H1 (cell line): ENCODE data around the gene PLA2G4D. TPM values are rescaled to one million over a fixed set of nuclear protein-coding genes. Genes with fewer than 3 reads are reported as not detected.

Experiments used
- CTCF ChIA-PET: fragments of 300-600 bp; sonication (Branson Sonifier 250); formaldehyde crosslinking; loops from one replicate; lab custom pipeline; 2021; ENCODE audit not compliant: partially characterized antibody; lab: Charles Lee
- POLR2A ChIA-PET: fragments of 300-600 bp; sonication (Branson Sonifier 250); formaldehyde crosslinking; loops from one replicate; lab custom pipeline; 2021; ENCODE audit warnings: inconsistent platforms; ENCODE audit not compliant: partially characterized antibody; lab: Charles Lee
- DNase-seq, 2 experiments: peaks; one replicate each; pipeline versions ENCODE4 v3.0.0 to v3.0.0-alpha.2; 2010 to 2022; ENCODE audit warnings: low spot score in 2 of 2, low read depth in 1 of 2, mixed read lengths in 1 of 2
- FAIRE-seq: peaks from 2 replicates; lab custom pipeline; 2011; peaks lifted over from hg19 to GRCh38; lab: Jason Lieb, UNC
- H2AFZ ChIP-seq: 2 replicates; pipeline ENCODE4 v1.8.1; 2012; ENCODE audit warnings: low read length, inconsistent platforms
- H2AK5ac ChIP-seq: 2 replicates; pipeline ENCODE4 v1.6.1; 2013; ENCODE audit warnings: low read depth, low read length
- H2BK120ac ChIP-seq: replicated peaks from 2 replicates; pipeline ENCODE3; 2013; ENCODE audit warnings: low read depth, low read length, inconsistent platforms
- H2BK12ac ChIP-seq: 2 replicates; pipeline ENCODE4 v1.6.1; 2013; ENCODE audit warnings: low read depth, low read length
- H2BK15ac ChIP-seq: 2 replicates; pipeline ENCODE4 v1.6.1; 2013; ENCODE audit warnings: low read length
- H2BK20ac ChIP-seq: 2 replicates; pipeline ENCODE4 v1.6.1; 2013; ENCODE audit warnings: low read length
- H2BK5ac ChIP-seq: 2 replicates; pipeline ENCODE4 v1.6.1; 2013; ENCODE audit warnings: low read depth, low read length
- H3K14ac ChIP-seq: 2 replicates; pipeline ENCODE4 v1.6.1; 2013; ENCODE audit warnings: inconsistent platforms; ENCODE audit not compliant: insufficient read length
- H3K18ac ChIP-seq: 2 replicates; pipeline ENCODE4 v1.6.1; 2013; ENCODE audit warnings: low read length; ENCODE audit errors: extremely low read depth
- H3K23ac ChIP-seq: 2 replicates; pipeline ENCODE4 v1.6.1; 2013; ENCODE audit warnings: inconsistent platforms; ENCODE audit not compliant: insufficient read length
- H3K23me2 ChIP-seq: 2 replicates; pipeline ENCODE4 v1.6.1; 2013; ENCODE audit warnings: low read depth, low read length
- H3K27ac ChIP-seq: 2 replicates; pipeline ENCODE4 v1.6.1; 2011; ENCODE audit warnings: low read depth, low read length, inconsistent platforms
- H3K27me3 ChIP-seq, 4 experiments: replicated peaks in 1 of 4; 1 replicate in 1 of 4; 2 replicates in 3 of 4; pipeline versions ENCODE4 v1.6.1 to v1.8.1; 2011 to 2013; ENCODE audit warnings: low read length in 3 of 4, mild to moderate bottlenecking in 3 of 4, inconsistent platforms in 2 of 4, mixed read lengths in 2 of 4, moderate library complexity in 1 of 4; ENCODE audit not compliant: control insufficient read depth in 3 of 4, insufficient read depth in 3 of 4; ENCODE audit errors: extremely low read depth in 1 of 4
- H3K36me3 ChIP-seq, 4 experiments: 2 replicates each; pipeline versions ENCODE4 v1.6.1 to v1.8.1; 2011 to 2013; ENCODE audit warnings: mild to moderate bottlenecking in 4 of 4, low read length in 3 of 4, moderate library complexity in 2 of 4, control low read depth in 1 of 4, inconsistent platforms in 1 of 4; ENCODE audit not compliant: insufficient read depth in 4 of 4, control insufficient read depth in 2 of 4
- H3K4ac ChIP-seq: replicated peaks from 2 replicates; pipeline ENCODE3; 2013; ENCODE audit warnings: low read length, low read depth, mixed read lengths, inconsistent platforms; ENCODE audit not compliant: insufficient read length
- H3K4me1 ChIP-seq, 4 experiments: replicated peaks in 1 of 4; 1 replicate in 1 of 4; 2 replicates in 3 of 4; pipeline versions ENCODE4 v1.6.1 to v1.8.1; 2011 to 2013; ENCODE audit warnings: low read length in 3 of 4, inconsistent platforms in 2 of 4, mixed read lengths in 1 of 4; ENCODE audit not compliant: insufficient read depth in 4 of 4, control insufficient read depth in 3 of 4
- H3K4me2 ChIP-seq, 2 experiments: 2 replicates each; pipeline versions ENCODE4 v1.6.1 to v1.8.1; 2011 to 2013; ENCODE audit warnings: low read depth in 2 of 2, low read length in 2 of 2, control low read depth in 1 of 2, inconsistent platforms in 1 of 2, mild to moderate bottlenecking in 1 of 2; ENCODE audit not compliant: insufficient read depth in 1 of 2
- H3K4me3 ChIP-seq, 4 experiments: fragments of 200-600, 300-600 bp in 1 of 4; sonication (generic), shearing (Covaris generic), sonication (Bioruptor Twin) in 1 of 4; 2 replicates each; pipeline versions ENCODE4 v1.5.1 to v1.8.1; 2011 to 2016; ENCODE audit warnings: low read length in 4 of 4, low read depth in 3 of 4, control low read depth in 2 of 4, inconsistent platforms in 2 of 4, mild to moderate bottlenecking in 2 of 4, mixed read lengths in 1 of 4, moderate library complexity in 1 of 4; ENCODE audit not compliant: insufficient read depth in 2 of 4; ENCODE audit errors: extremely low read depth in 1 of 4
- H3K56ac ChIP-seq: replicated peaks from 2 replicates; pipeline ENCODE3; 2013; ENCODE audit warnings: low read depth, mild to moderate bottlenecking, mixed read lengths, low read length, inconsistent platforms; ENCODE audit not compliant: insufficient read length
- H3K79me1 ChIP-seq: 2 replicates; pipeline ENCODE4 v1.6.1; 2013; ENCODE audit warnings: low read depth, low read length, control low read depth
- H3K79me2 ChIP-seq, 2 experiments: 2 replicates each; pipeline versions ENCODE4 v1.6.1 to v1.8.1; 2012 to 2013; ENCODE audit warnings: low read length in 2 of 2, mild to moderate bottlenecking in 2 of 2, inconsistent platforms in 1 of 2; ENCODE audit not compliant: insufficient read depth in 2 of 2, control insufficient read depth in 1 of 2
- H3K9ac ChIP-seq, 4 experiments: replicated peaks in 1 of 4; 1 replicate in 1 of 4; 2 replicates in 3 of 4; pipeline versions ENCODE4 v1.6.1 to v1.8.1; 2011 to 2013; ENCODE audit warnings: low read depth in 3 of 4, low read length in 3 of 4, control low read depth in 2 of 4, mild to moderate bottlenecking in 2 of 4, moderate library complexity in 2 of 4, inconsistent platforms in 1 of 4; ENCODE audit errors: extremely low read depth in 1 of 4
- H3K9me3 ChIP-seq, 2 experiments: 2 replicates each; pipeline versions ENCODE4 v1.6.1 to v1.8.1; 2012 to 2013; ENCODE audit warnings: mild to moderate bottlenecking in 2 of 2, moderate library complexity in 2 of 2, control low read depth in 1 of 2, inconsistent platforms in 1 of 2, low read depth in 1 of 2, low read length in 1 of 2, mixed read lengths in 1 of 2; ENCODE audit not compliant: insufficient read depth in 2 of 2
- H4K20me1 ChIP-seq, 2 experiments: replicated peaks in 1 of 2; 2 replicates each; pipeline versions ENCODE3 to v1.8.1; 2011 to 2013; ENCODE audit warnings: inconsistent platforms in 2 of 2, low read length in 2 of 2, mild to moderate bottlenecking in 1 of 2; ENCODE audit not compliant: insufficient read depth in 2 of 2, control insufficient read depth in 1 of 2
- H4K5ac ChIP-seq: 2 replicates; pipeline ENCODE4 v1.6.1; 2013; ENCODE audit warnings: low read length, low read depth, mixed read lengths, inconsistent platforms; ENCODE audit not compliant: insufficient read length
- H4K8ac ChIP-seq: 2 replicates; pipeline ENCODE4 v1.8.0; 2013; ENCODE audit warnings: mild to moderate bottlenecking, moderate library complexity, low read length, inconsistent platforms; ENCODE audit not compliant: insufficient read depth; ENCODE audit errors: extremely low read depth
- H4K91ac ChIP-seq: replicated peaks from 2 replicates; pipeline ENCODE3; 2013; ENCODE audit warnings: low read length, mixed read lengths, inconsistent platforms; ENCODE audit not compliant: insufficient read length
- BRCA1 ChIP-seq: IDR thresholded peaks from 2 replicates; pipeline ENCODE4 v1.6.1; 2012; ENCODE audit warnings: low read depth, low read length, improper control_type of control experiment
- MAFK ChIP-seq: IDR thresholded peaks from 2 replicates; pipeline ENCODE4 v1.6.1; 2012; ENCODE audit warnings: low read depth, mild to moderate bottlenecking, improper control_type of control experiment, low read length
- POLR2AphosphoS5 ChIP-seq: IDR thresholded peaks from 2 replicates; pipeline ENCODE4 v1.6.1; 2011; ENCODE audit warnings: low read depth, low read length
- POU5F1 ChIP-seq: IDR thresholded peaks from 2 replicates; pipeline ENCODE4 v1.6.1; 2011; ENCODE audit warnings: low read depth, mild to moderate bottlenecking, low read length, moderate library complexity
- SP4 ChIP-seq: IDR thresholded peaks from 2 replicates; pipeline ENCODE4 v1.6.1; 2012; ENCODE audit warnings: low read length, inconsistent platforms
- TEAD4 ChIP-seq: IDR thresholded peaks from 2 replicates; pipeline ENCODE4 v1.6.1; 2012; ENCODE audit warnings: low read depth, low read length, inconsistent platforms, mixed read lengths
- WGBS, 2 experiments: shearing (Covaris generic) in 1 of 2; methylation state at CpG; one replicate each; pipeline versions ENCODE4 v1.1.6 to v1.1.7; 2013 to 2015; ENCODE audit warnings: low lambda C conversion rate in 2 of 2, mixed read lengths in 2 of 2, inconsistent platforms in 1 of 2, low coverage in 1 of 2, missing lambda C conversion rate in 1 of 2; ENCODE audit not compliant: insufficient replicate concordance in 2 of 2, insufficient coverage in 1 of 2, insufficient read length in 1 of 2; ENCODE audit errors: extremely low coverage in 1 of 2, missing lambda C conversion rate in 1 of 2; 5-methylcytosine and 5-hydroxymethylcytosine counted together
- polyA plus RNA-seq, 7 experiments: library from polyadenylated mRNA; depleted of rRNA in 3 of 7; stranded (reverse) in 5 of 7; unstranded in 2 of 7; fragments of >200 nt in 5 of 7; fragments of 200-250 nt in 2 of 7; gene quantifications; 1 replicate in 5 of 7; 2 replicates in 1 of 7; 4 replicates in 1 of 7; pipeline versions ENCODE4 v1.2.1 to v1.2.3, GENCODE V29; 2011 to 2013; ENCODE audit warnings: missing spikeins in 2 of 7, mixed read lengths in 2 of 7
- total RNA-seq: library from RNA; stranded (reverse); fragmentation: NEBNext Ultra II Directional; extraction: Animal tissue kit (Norgen Biotek cat#: 25700); gene quantifications from 2 replicates; pipeline ENCODE4 v1.2.1, GENCODE V29; 2021
- TF ChIP-seq, protein P1 (sequence below), 3 experiments: IDR thresholded peaks; 1 replicate in 2 of 3; 2 replicates in 1 of 3; pipeline versions ENCODE4 v1.5.1 to v1.6.1; 2011; ENCODE audit warnings: low read length in 3 of 3, mild to moderate bottlenecking in 3 of 3, inconsistent platforms in 2 of 3, low read depth in 1 of 3, moderate library complexity in 1 of 3; ENCODE audit not compliant: insufficient read depth in 1 of 3; ENCODE audit errors: control extremely low read depth in 1 of 3

The PLA2G4D gene
- total and polyA plus RNA-seq, 2 of the 8 experiments (the other 6 are each of a cell fraction or from before 2014, with no cell fraction given) = 0.07 to 0.18 TPM

DNA sequence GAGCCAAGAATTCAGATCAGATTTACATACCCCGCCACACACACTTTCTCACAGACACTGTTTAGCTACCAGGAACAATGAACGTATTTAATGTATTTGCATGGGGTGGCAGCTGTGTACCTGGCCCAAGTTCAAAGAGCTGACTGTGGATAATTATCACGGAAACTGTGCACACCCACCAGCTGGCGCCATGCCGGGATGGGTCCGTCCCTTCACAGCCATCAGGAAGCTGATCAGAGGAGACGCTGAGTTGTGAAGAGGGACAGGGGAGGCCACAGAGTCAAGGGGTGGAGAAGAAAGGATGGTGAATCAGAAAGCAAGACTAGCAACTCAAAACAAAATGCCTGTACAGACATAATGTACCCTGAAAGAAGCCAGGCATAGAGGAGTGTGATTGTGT, 13.1 kb upstream of the PLA2G4D start:
- Histone ChIP-seq H2BK20ac (no peak overlapping the region), H3K9ac (no peak overlapping the region), H3K56ac (no peak overlapping the region), H3K23me2 (no peaks in the 10 kb centered on the region), H3K4me2 (no peak overlapping the region), H3K27me3 (no peaks in the 10 kb centered on the region), H3K23ac (no peak overlapping the region), H3K27ac (no peak overlapping the region), H3K4ac (no peak overlapping the region), H3K4me1 (no peaks in the 10 kb centered on the region), H3K4me3 (no peak overlapping the region), H4K20me1 (no peaks in the 10 kb centered on the region), H3K18ac (no peak overlapping the region), H2AFZ (no peak overlapping the region; the same call in 1 of the 2 replicates), H3K79me1 (no peaks in the 10 kb centered on the region), H2BK12ac (no peak overlapping the region), H2BK5ac (no peak overlapping the region), H4K8ac (no peak overlapping the region), H2BK120ac (no peak overlapping the region), H2BK15ac (no peak overlapping the region), H3K36me3 (no peaks in the 10 kb centered on the region), H4K91ac (no peak overlapping the region), H2AK5ac (no peak overlapping the region), H3K9me3 (no peaks in the 10 kb centered on the region), H3K79me2 (no peaks in the 10 kb centered on the region), H3K14ac (no peak overlapping the region), H4K5ac (no peak overlapping the region)
- no peak for DNase-seq
- ChIA-PET POLR2A (interaction anchor here (1.0 to 1.1 kb wide), 2 partner anchors 9 to 30 kb away, joined by 3 read pairs; no protein-coding TSS in a partner anchor), CTCF (interaction anchor here (0.7 to 2.6 kb wide), 7 partner anchors 10 to 49 kb away, joined by 3 to 17 read pairs (median 6); partner anchors contain the start of gene PLA2G4F)
- WGBS, 2 experiments = 78% methylated on average over 7 of the region's 7 CpGs; no CpG with 5 or more reads in 1 of the 2 experiments
- no peak for FAIRE-seq
- TF ChIP-seq POLR2AphosphoS5 (no peak), TEAD4 (no peak), POU5F1 (no peak), SP4 (no peak), BRCA1 (no peak), MAFK (no peak)
- TF ChIP-seq, protein P1, sequence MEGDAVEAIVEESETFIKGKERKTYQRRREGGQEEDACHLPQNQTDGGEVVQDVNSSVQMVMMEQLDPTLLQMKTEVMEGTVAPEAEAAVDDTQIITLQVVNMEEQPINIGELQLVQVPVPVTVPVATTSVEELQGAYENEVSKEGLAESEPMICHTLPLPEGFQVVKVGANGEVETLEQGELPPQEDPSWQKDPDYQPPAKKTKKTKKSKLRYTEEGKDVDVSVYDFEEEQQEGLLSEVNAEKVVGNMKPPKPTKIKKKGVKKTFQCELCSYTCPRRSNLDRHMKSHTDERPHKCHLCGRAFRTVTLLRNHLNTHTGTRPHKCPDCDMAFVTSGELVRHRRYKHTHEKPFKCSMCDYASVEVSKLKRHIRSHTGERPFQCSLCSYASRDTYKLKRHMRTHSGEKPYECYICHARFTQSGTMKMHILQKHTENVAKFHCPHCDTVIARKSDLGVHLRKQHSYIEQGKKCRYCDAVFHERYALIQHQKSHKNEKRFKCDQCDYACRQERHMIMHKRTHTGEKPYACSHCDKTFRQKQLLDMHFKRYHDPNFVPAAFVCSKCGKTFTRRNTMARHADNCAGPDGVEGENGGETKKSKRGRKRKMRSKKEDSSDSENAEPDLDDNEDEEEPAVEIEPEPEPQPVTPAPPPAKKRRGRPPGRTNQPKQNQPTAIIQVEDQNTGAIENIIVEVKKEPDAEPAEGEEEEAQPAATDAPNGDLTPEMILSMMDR (IDR thresholded peaks at IDR 0.05; ENCODE audit: control extremely low read depth in 1 of 3, insufficient read depth in 1 of 3, low read depth in 1 of 3, low read length in 3 of 3) = no peak
